HTERT RPE-1 (cell line): ENCODE results near the gene IL2RA.
"Not testable (repeated sequence)": the region's sequence is repeated elsewhere in the genome, so short reads cannot be mapped to it uniquely, and the experiment has no call there.

Experiments used
- in situ Hi-C: fragments of 300-500 bp; cut with MboI; formaldehyde crosslinking; loops from 4 replicates; pipeline ENCODE4 v1.14.3; 2020; ENCODE audit warnings: low sequenced_read_pairs

The IL2RA gene

DNA sequence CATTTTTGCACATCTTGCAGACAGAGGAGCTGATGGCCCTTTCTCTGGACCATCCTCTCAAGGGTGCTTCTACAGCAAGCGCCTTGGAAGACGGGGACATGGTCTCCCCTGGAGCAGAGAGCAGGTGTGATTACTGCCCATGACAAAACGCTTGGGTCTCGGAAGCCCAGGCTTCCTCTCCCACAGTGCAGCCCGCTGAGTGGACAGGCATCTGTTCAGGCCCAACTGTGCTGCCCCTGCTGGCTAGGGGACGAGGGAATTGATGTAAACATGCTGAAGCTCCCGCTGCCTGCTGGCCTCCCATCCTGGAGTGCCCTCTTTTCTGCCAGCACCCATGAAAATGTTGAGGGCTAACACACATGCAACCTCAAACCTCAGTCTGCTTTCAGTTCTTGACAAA lies 99.1 kb downstream of the IL2RA start:
- in situ Hi-C loops = no loop called here

- in situ Hi-C loops = not testable (repeated sequence)
These were observed 99.7 kb downstream of the IL2RA start for GRCh38 chr10:5962358-5962940.

GRCh38 chr10:5961405-5962100 lies 100.6 kb downstream of the IL2RA start:
- in situ Hi-C loops = no loop called here

GRCh38 chr10:5960973-5961275 lies 101.2 kb downstream of the IL2RA start:
- in situ Hi-C loops = not testable (repeated sequence)
